Posterior cingulate gyrus (tissue), 11 donors: ENCODE measurements around the gene ZMYND12.

ENCODE experiments used
- DNase-seq, 10 donors: peaks; one replicate each; pipeline versions ENCODE4 v3.0.0 to v3.0.0-alpha.2; 2020 to 2021; ENCODE audit warnings: mixed read lengths in 3 of 10
- intact Hi-C: fragments of 100-400 bp; cut with DNase I; formaldehyde crosslinking; loops from one replicate; pipeline ENCODE4 v1.15.1; 2023

Gene ZMYND12

DNA sequence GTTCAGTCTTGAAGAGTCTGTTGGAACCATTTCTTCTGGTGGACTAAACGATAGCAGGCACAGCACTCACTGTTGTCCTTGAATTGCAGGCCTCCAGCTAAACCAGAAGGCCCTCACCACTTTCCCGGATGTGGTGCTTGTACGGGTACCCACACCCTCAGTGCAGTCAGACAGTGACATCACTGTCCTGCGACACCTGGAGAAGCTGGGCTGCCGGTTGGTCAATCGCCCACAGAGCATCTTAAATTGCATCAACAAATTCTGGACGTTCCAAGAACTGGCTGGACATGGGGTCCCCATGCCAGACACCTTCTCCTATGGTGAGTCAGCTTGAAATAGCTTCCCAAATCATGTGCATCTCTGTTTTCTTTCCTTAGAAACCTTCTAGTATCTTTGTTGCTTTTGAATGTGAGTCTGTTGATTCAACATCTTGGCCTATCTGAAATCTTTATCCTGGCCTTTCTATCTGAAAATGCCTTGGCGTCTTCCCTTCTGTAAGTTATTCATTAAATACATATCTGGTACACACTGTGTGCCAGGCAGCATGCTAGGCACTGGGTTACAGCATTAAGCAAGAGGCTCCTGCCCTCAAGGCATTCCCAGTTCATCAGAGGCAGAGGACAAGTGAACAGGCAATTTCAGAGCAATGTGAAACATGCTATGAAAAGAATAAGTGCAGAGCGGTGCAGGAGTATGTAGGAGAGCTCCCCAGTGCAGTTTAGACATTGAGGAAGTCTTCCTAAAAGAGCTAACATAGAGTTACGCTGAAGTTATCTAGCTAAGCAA is 56.3 kb downstream of the ZMYND12 start:
- no peak for DNase-seq
- intact Hi-C loops, result no loop called here

DNA sequence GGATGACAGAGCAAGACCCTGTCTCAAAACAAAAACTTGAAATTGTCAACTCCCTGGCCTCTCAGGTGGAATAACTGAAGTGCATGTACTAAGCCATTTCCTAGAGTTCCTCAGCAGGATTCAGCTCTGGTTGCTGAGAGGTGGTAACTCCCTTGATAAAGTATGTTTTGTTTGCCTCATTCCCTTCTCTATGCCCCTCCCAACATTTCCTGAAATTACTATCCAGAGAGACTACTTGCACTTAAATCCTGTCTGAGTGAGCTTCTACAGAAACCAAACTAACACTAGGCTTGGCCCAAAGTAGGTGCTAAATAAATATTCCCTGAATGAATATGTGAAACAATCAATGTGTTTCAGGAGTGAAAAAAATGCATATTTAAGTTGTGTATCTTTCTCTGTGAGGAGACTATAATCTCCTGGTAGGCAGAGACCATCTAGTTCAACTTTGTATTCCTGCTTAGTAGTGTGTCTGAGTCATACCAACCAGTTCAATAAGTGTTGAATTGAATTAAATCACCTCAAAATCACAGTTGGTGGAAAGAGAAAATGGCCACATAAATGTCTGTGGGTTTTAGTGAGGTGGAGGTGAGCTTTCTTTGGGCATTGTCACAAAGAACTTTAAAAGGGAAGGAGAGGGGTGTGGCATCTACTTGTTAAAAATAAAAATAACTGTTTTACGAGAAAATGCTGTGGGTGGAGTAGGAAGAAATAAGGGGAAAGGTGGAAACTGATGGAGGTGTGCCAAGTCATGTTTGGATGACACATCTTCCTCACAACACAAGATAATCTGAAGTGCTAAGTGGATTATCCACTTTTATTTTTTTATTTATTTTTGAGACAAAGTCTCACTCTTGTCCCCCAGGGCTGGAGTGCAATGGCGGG is 62.6 kb downstream of the ZMYND12 start:
- intact Hi-C loops, result no loop called here
- no peak for DNase-seq

DNA sequence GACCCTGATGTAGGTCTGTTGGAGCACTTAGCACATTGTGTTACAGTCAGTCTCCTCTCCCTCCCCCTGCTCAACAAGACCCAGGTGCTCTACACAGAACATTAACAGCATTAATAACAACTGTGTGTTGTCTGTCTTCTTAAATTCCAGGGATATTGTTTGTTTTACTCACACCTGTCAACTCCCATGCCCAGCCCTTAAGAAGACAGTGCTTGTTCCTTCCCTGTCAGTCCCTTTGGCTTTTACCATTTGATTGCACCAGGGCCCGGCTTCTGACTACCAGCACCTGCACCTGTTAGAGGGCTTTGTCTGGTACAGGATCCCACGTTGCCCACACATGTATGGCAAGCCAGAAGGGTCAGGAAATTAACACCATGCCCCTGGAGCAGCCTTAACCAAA is 63.6 kb downstream of the ZMYND12 start:
- no peak for DNase-seq
- intact Hi-C loops, result no loop called here

DNA sequence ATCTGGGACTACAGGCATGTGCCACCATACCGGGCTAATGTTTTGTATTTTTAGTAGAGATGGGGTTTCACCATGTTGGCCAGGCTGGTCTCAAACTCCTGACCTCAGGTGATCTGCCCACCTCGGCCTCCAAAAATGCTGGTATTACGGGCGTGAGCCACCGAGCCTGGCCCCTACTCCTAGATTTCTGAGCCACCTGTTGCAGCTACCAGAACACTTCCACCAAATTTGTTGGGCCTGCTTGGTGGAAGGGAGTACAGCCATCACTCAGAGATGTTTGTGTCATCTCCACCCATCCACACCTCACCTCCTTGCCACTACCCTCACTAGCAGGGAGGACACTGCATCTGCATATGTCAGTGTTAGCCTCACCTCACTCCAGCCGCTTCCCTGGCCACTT is 69.8 kb downstream of the ZMYND12 start:
- intact Hi-C loops, result loop anchor here (10.0 kb wide), 1 partner anchor 69 kb away; the partner anchor contains the start of genes PPCS and ZMYND12
- DNase-seq, result no peak

DNA sequence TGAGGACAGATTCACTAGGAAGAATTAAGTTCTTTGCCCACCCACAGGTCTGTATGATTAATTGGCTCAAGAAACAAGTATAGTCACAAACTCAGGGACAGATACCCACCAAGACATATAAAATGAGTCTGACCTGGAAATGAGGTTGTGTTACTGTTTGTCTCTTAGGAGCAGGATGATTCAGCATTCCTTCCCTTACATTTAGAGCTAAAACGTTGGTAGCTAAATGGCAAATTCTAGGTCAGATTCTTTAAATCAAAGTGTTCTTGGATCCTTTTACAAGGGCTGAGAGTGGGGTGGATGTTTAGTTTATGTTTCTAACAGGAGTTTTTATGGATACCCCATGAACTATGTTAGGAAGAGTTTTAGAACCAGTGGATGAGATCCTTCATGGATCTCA is 70.5 kb downstream of the ZMYND12 start:
- no peak for DNase-seq
- intact Hi-C loops, result loop anchor here (10.0 kb wide), 1 partner anchor 70 kb away; the partner anchor contains the start of genes PPCS and ZMYND12

DNA sequence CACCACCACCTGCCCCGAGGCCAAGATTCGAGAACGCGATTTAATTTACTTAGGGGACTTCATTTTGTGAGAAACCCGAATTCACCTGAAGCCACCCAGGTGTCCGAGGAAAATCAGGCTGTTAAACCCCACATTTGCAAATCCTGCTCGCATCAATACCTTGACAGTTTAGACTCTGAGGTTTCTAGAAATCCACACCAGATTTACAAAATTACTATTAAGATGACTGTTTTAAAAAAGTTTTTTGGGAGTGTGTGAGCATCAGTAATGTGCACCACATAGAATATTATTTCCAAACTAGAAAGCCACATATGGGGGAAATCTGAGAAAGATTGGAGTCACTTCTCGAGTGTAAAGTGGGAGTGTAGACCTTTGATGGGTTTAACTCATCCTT is 74.5 kb downstream of the ZMYND12 start:
- intact Hi-C loops, result loop anchor here (10.0 kb wide), 1 partner anchor 74 kb away; the partner anchor contains the start of genes PPCS and ZMYND12
- DNase-seq, result no peak

DNA sequence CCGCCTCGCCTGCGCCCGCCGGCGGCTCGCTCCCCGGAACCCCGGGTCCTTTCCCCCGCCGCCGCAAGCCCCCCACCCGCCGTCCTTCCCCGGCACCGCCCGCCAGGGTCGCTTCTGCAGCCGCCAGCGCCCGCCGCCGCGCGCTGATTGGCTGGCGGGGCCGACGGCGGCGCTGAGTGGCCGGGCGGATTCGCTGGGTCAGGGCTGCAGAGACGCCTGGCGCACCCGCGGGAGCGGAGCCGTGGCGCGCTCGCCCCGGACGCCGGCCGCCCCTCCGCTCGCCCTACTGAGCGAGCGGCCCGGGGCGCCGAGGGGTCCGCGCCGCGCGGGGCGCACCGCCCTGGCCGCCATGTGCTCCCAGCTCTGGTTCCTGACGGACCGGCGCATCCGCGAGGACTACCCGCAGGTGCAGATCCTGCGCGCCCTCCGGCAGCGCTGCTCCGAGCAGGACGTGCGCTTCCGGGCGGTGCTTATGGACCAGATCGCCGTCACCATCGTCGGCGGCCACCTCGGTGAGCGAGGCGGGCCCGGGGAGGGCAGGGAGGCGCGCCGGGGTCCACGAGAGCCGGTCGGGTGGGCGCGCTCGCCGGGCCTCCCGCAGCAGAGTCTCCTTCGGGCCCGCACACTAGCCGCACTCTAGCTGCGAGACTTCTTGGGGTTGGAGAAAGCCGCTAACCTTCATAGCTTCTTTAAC is 75.1 kb downstream of the ZMYND12 start, which contains the start of gene RIMKLA:
Gene RIMKLA, plus strand, starts transcription at position 207 of the 694 bp plus-strand sequence. Its CDS starts 143 bp downstream, at position 350.
- intact Hi-C loops, result loop anchor here (10.0 kb wide), 1 partner anchor 74 kb away; the partner anchor contains the start of genes PPCS and ZMYND12
- peak; percentile 22 to 96 (median 74) for DNase-seq
